ENCODE data around the gene COL25A1. TPM values are rescaled to one million over a fixed set of nuclear protein-coding genes. Genes with fewer than 3 reads are reported as not detected.

The COL25A1 gene
- total RNA-seq, 1 donor from 2014 or later, result 32.5 TPM

DNA sequence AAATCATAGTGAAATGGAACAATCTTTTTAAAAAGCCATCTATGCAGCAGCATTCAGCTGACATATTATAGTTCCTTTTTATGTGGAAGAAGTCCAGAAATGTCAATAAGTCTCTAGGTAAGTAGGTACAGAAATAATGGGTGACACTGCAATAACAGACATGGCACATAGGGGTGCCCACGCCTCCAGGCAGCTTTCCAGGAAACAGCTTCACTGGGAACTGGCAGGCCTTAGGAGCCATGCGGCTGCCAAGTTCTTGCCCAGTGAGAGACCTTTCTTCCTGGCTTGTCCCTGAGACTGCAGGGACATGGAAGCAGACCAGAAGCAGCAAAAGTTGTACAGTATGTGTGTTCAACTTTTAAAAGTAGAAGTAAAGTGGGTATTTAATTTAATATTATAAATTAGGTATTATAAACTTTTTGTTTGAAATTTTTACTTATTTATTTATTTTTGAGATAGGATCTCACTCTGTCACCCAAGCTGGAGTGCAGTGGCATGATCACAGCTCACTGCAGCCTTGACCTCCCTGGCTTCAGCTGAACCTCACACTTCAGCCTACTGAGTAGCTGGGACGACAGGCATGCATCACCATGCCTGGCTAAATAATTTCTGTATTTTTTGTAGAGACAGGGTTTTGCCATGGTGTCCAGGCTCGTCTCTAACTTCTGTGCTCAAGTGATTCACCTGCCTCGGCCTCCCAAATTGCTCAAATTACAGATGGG lies 527.5 kb downstream of the COL25A1 start:
- DNase-seq (ENCODE audit: low spot score), result no peak

DNA sequence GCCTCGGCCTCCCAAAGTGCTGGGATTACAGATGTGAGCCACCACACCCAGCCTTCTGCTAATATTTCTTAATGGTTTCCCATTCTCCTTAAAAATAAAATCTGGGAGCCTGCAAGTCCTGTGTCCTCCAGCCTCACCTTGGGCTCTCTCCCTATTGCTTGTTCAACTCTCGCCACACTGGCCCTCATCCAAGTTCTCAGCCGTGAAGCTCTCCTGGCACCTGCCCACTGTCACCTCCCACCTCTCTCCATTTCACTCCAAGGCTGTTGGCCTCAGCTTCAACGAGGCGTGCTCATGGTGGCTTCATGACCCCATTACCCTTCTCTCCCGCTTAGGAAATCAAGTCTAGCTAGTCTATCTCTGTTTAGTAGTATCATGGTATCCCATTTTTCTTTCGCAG lies 530.1 kb downstream of the COL25A1 start:
- no peak for DNase-seq (ENCODE audit: low spot score)

GRCh38 chr4:108766058-108766457 lies 536.4 kb downstream of the COL25A1 start:
- no peak for DNase-seq (ENCODE audit: low spot score)

- no peak for DNase-seq (ENCODE audit: low spot score)
Measured at GRCh38 chr4:108763986-108764385, 538.5 kb downstream of the COL25A1 start.

- DNase-seq (ENCODE audit: low spot score), result peak; percentile 5
Measured at GRCh38 chr4:108763226-108763593, 539.2 kb downstream of the COL25A1 start.

DNA sequence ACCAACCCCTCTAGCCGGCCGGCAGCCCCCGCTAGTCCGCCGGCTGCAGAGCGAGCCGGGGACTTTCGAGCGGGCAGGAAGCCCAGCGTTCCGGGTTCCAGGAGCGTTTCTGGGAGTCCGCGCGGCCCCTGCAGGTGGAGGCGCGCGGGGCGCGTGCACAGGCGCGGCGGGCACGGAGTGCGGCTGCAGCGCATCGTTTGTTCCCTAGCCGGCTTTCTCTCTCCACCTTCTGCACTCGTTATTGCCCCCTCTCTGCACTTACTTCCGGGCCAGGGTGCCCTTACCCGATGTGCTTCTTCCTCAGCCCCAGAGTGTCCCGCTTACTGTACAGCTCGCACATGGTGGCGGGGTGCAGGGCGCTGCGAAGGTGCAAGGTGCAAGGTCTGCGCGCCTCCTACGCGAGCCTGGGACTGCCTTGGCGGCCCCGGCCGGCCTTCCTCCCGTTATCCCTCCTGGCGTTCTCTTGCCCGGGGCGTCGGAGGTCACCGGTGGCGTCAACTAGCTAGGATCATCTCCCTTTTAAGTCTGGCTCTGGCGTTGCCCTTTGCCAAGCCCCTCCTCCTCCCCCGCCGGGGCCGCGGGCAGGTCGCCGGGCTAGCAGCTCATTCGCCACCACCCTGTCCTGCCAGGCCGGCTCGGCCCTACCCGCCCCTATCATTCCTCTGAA lies 539.8 kb downstream of the COL25A1 start, which contains the start of gene ETNPPL:
TSS of gene ETNPPL (minus strand) at position 495 of the 667 bp plus-strand sequence. CDS start at position 340, 155 bp downstream.
- DNase-seq (ENCODE audit: low spot score), result peak; percentile 7

Other genes starting within 250 kb of the COL25A1 start
- gene SEC24B, start 131.2 kb upstream of the COL25A1 start, total RNA-seq (ENCODE audit: insufficient read depth, low replicate concordance), result 10.4 TPM